ENCODE results near the gene C1R. TPM values are rescaled to one million over a fixed set of nuclear protein-coding genes. Genes with fewer than 3 reads are reported as not detected.

The C1R gene
- total RNA-seq, 1 donor from 2014 or later, result 35.1 TPM

DNA sequence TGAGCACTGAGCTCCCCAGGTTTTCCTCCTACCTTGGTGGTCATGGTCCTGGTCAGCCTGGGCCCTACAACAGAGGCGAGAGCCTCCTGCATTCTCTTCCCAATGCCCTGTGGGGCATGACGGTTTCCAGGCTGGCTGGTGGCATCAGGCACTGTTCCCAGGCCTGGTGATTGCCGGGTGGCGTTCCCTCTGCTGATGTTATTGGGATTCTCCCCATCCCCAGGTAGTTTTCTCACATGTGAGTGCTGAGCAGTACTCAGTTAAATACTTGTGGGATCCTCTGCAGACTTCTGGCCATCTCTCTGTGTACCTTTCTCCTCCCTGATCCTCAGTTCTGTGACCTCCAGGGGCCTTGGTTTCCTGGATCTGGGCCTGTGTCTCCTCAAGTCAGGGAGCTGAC, 15.8 kb downstream of the C1R start:
- TF ChIP-seq CTCF (IDR thresholded peaks at IDR 0.05), result no peak
- Mint-ChIP-seq H3K4me1 (ENCODE audit: unreplicated experiment) (peaks cover 16% of the 10 kb centered on the region), H3K36me3 (ENCODE audit: unreplicated experiment) (no peaks in the 10 kb centered on the region), H3K4me3 (ENCODE audit: unreplicated experiment) (no peak overlapping the region), H3K27ac (ENCODE audit: unreplicated experiment) (no peak overlapping the region), H3K27me3 (ENCODE audit: unreplicated experiment) (peaks cover 40% of the 10 kb centered on the region), H3K9me3 (ENCODE audit: unreplicated experiment) (no peaks in the 10 kb centered on the region)
- DNase-seq (ENCODE audit: extremely low spot score, unreplicated experiment), result no peak

- Mint-ChIP-seq H3K36me3 (ENCODE audit: unreplicated experiment) (no peaks in the 10 kb centered on the region), H3K4me3 (ENCODE audit: unreplicated experiment) (no peak overlapping the region), H3K27me3 (ENCODE audit: unreplicated experiment) (peaks cover 40% of the 10 kb centered on the region), H3K27ac (ENCODE audit: unreplicated experiment) (no peak overlapping the region), H3K4me1 (ENCODE audit: unreplicated experiment) (peaks cover 16% of the 10 kb centered on the region), H3K9me3 (ENCODE audit: unreplicated experiment) (no peaks in the 10 kb centered on the region)
- no peak for TF ChIP-seq CTCF (IDR thresholded peaks at IDR 0.05)
- no peak for DNase-seq (ENCODE audit: extremely low spot score, unreplicated experiment)
Measured at GRCh38 chr12:7075939-7076338, 16.3 kb downstream of the C1R start.

DNA sequence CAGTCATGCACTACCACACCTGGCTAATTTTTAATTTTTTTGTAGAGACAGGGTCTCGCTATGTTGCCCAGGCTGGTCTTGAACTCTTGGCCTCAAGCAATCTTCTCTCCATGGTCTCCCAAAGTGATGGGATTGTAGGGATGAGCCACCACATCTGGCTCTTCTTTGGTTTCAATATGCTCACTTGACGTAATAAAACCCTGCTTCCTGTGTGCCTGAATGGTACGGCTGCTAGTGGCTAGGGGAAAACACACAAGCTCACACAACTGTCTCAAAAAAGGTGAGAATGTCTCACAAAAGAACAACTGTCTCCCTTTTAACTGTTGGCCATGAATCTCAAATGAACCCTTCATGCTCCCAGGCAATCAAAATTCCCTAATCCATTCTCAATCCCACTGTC, 16.7 kb downstream of the C1R start:
- no peak overlapping the region for H3K4me3 Mint-ChIP-seq (ENCODE audit: unreplicated experiment)
- H3K4me1 Mint-ChIP-seq (ENCODE audit: unreplicated experiment), result peaks cover 14% of the 10 kb centered on the region
- no peaks in the 10 kb centered on the region for H3K9me3 Mint-ChIP-seq (ENCODE audit: unreplicated experiment)
- DNase-seq (ENCODE audit: extremely low spot score, unreplicated experiment), result no peak
- H3K36me3 Mint-ChIP-seq (ENCODE audit: unreplicated experiment), result no peaks in the 10 kb centered on the region
- TF ChIP-seq CTCF (IDR thresholded peaks at IDR 0.05), result no peak
- peaks cover 44% of the 10 kb centered on the region for H3K27me3 Mint-ChIP-seq (ENCODE audit: unreplicated experiment)
- H3K27ac Mint-ChIP-seq (ENCODE audit: unreplicated experiment), result no peak overlapping the region

- H3K9me3 Mint-ChIP-seq (ENCODE audit: unreplicated experiment), result no peaks in the 10 kb centered on the region
- no peak for TF ChIP-seq CTCF (IDR thresholded peaks at IDR 0.05)
- no peak for DNase-seq (ENCODE audit: extremely low spot score, unreplicated experiment)
- peaks cover 45% of the 10 kb centered on the region for H3K27me3 Mint-ChIP-seq (ENCODE audit: unreplicated experiment)
- H3K4me3 Mint-ChIP-seq (ENCODE audit: unreplicated experiment), result no peak overlapping the region
- H3K36me3 Mint-ChIP-seq (ENCODE audit: unreplicated experiment), result no peaks in the 10 kb centered on the region
- H3K4me1 Mint-ChIP-seq (ENCODE audit: unreplicated experiment), result peaks cover 1% of the 10 kb centered on the region
- H3K27ac Mint-ChIP-seq (ENCODE audit: unreplicated experiment), result no peak overlapping the region
Measured at GRCh38 chr12:7073946-7074345, 18.3 kb downstream of the C1R start.

GRCh38 chr12:7072554-7072953, 19.7 kb downstream of the C1R start:
- Mint-ChIP-seq H3K4me1 (ENCODE audit: unreplicated experiment) (peaks cover 7% of the 10 kb centered on the region), H3K36me3 (ENCODE audit: unreplicated experiment) (no peaks in the 10 kb centered on the region), H3K4me3 (ENCODE audit: unreplicated experiment) (no peak overlapping the region), H3K27me3 (ENCODE audit: unreplicated experiment) (peaks cover 45% of the 10 kb centered on the region), H3K9me3 (ENCODE audit: unreplicated experiment) (no peaks in the 10 kb centered on the region), H3K27ac (ENCODE audit: unreplicated experiment) (no peak overlapping the region)
- DNase-seq (ENCODE audit: extremely low spot score, unreplicated experiment), result no peak
- TF ChIP-seq CTCF (IDR thresholded peaks at IDR 0.05), result no peak
